Bronchial epithelial cell (primary cell): ENCODE results near the gene DMRTB1. TPM values are rescaled to one million over a fixed set of nuclear protein-coding genes. Genes with fewer than 3 reads are reported as not detected.
A peak's percentile ranks its signal among the peaks of the same experiment; 100 is the strongest.

Source experiments
- DNase-seq: peaks from one replicate; pipeline ENCODE4 v3.0.0-alpha.2; 2010; ENCODE audit warnings: low read depth
- FAIRE-seq: peaks from 2 replicates; lab custom pipeline; 2011; peaks lifted over from hg19 to GRCh38; lab: Jason Lieb, UNC
- H3K27me3 ChIP-seq: 2 replicates; pipeline ENCODE4 v1.5.1; 2011; ENCODE audit warnings: low read length; ENCODE audit not compliant: control insufficient read depth, insufficient read depth
- H3K36me3 ChIP-seq: 2 replicates; pipeline ENCODE4 v1.5.1; 2011; ENCODE audit warnings: low read length; ENCODE audit not compliant: control insufficient read depth, insufficient read depth
- H3K4me3 ChIP-seq: 2 replicates; pipeline ENCODE4 v1.5.1; 2011; ENCODE audit warnings: mild to moderate bottlenecking, low read depth, low read length, control low read depth
- total RNA-seq: library from RNA; depleted of rRNA; stranded (reverse); fragments of >200 nt; gene quantifications from 2 replicates; pipeline ENCODE4 v1.2.1, GENCODE V29; 2014
- TF ChIP-seq, protein P1 (sequence below): IDR thresholded peaks from 2 replicates; pipeline ENCODE4 v1.5.1; 2011; ENCODE audit warnings: mild to moderate bottlenecking, moderate library complexity, low read length, control low read depth, inconsistent platforms; ENCODE audit not compliant: insufficient read depth, severe bottlenecking

DMRTB1 gene
- total RNA-seq, 1 donor from 2014 or later = not detected

DNA sequence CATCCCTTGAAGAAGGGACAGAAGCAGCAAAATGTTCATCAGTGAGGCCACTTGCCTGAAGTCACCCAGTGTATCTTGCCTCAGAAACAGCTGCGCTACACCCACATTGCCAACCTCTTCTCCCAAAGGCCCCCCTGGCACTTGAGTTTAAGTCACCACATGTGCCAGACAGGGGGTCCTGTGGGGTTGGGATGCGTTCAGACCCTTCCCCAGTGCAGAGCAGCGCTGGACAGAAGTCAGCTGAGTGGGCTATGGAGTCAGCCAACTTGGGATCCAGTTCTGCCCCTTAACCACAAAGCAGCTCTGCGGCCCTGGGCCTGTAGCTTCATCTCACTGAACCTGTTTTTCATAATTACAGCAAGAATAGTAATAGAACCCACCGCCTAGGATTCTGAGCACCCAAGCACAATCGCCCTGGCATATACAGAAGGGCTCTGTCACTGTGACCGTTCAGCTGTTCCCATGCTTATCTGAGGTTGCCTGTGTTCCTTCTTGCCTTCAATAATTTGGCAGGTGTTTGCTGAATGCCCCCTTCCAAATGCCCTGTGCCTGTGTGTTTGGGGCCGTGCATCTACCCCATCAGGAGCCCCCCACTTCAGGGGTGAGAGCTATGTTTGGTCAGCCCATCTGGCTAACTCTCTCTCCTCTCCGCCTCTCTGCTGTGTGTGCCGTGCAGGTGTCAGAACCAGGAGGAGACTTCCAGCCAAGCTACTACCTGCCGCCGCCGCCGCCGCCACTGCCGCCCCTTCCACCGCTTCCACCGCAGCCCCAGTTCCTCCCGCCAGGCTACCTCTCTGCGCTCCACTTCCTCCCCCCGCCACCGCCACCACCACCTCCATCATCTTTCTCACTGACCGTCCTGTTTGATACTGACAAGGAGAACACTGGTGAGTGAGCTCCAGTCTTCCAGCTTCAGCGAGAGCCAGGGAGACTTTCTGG lies 5.0 kb downstream of the DMRTB1 start:
- TF ChIP-seq, protein P1, sequence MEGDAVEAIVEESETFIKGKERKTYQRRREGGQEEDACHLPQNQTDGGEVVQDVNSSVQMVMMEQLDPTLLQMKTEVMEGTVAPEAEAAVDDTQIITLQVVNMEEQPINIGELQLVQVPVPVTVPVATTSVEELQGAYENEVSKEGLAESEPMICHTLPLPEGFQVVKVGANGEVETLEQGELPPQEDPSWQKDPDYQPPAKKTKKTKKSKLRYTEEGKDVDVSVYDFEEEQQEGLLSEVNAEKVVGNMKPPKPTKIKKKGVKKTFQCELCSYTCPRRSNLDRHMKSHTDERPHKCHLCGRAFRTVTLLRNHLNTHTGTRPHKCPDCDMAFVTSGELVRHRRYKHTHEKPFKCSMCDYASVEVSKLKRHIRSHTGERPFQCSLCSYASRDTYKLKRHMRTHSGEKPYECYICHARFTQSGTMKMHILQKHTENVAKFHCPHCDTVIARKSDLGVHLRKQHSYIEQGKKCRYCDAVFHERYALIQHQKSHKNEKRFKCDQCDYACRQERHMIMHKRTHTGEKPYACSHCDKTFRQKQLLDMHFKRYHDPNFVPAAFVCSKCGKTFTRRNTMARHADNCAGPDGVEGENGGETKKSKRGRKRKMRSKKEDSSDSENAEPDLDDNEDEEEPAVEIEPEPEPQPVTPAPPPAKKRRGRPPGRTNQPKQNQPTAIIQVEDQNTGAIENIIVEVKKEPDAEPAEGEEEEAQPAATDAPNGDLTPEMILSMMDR = no peak
- DNase-seq (no peak), FAIRE-seq (peak; percentile 58)
- H3K27me3 ChIP-seq = peaks cover 3% of the 10 kb centered on the region
- H3K4me3 ChIP-seq = no peak overlapping the region
- H3K36me3 ChIP-seq = no peaks in the 10 kb centered on the region

DNA sequence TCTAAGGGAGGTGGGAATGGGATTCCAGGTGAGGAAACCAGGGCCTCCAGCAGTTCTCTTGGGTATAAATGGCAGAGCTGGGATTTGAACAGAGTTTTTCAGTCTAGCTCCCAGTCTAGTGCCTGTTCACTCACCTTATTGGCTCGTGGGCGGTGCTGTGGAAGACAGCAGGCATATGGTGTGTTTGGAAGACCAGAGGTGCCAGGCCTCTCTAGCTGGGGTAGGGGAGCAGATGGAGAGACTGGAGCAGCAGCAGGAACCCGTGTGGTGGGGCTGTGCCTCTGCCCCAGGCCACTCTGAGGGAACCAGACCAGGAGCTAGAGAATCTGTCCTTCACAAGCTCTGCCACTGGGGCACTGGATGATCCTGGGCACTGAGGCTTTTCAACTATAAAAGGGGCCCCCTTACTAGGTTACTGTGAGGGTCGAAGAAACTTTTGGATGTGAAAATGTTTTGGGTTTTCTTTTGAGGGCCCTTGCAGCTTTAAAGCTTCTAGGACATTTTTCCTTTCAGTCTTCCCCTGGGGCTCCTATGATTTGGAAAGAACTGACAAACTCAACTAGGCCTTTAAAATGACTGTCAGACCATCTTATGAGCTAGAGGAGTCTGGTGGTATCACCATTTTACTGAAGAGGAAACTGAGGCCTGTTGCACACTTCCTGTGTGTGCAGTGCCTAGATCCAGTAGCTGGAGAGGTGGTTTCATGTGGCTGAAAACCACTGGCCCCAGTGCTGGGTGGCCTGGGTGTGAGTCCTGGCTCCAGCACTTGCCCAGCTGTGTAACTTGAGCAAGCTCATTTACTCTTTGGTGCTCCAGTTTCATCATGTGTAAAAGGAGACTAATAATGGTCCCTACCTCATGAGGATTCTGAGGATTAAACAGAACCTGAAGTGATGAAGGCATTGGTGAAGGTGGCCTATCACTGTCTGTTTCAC lies 6.1 kb downstream of the DMRTB1 start:
- no peaks in the 10 kb centered on the region for H3K36me3 ChIP-seq
- TF ChIP-seq, protein P1 = no peak
- H3K4me3 ChIP-seq = no peak overlapping the region
- peaks cover 3% of the 10 kb centered on the region for H3K27me3 ChIP-seq
- no peak for DNase-seq
- FAIRE-seq = no peak

DNA sequence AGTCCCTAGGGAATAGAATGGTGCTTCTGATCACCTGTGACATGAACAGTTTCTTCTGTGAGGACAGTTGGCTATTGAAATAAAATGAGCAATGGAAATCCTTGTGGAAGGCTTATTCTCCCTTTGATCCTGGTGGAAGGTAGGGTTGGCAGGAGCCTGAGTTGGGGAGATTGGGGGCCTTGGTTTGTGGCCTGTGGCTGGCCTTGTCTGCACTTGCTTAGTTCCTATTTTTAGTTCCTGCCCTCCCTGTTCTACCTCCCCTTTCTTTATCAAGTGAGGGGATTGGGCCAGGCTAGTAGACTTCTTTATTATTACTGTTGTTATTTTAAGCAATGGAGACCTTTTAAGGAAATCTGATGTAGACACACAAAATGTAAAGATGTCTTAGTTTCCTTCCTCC lies 8.2 kb downstream of the DMRTB1 start:
- H3K27me3 ChIP-seq = peaks cover 3% of the 10 kb centered on the region
- no peak for FAIRE-seq
- TF ChIP-seq, protein P1 = no peak
- H3K36me3 ChIP-seq = no peaks in the 10 kb centered on the region
- DNase-seq = no peak
- H3K4me3 ChIP-seq = no peak overlapping the region

DNA sequence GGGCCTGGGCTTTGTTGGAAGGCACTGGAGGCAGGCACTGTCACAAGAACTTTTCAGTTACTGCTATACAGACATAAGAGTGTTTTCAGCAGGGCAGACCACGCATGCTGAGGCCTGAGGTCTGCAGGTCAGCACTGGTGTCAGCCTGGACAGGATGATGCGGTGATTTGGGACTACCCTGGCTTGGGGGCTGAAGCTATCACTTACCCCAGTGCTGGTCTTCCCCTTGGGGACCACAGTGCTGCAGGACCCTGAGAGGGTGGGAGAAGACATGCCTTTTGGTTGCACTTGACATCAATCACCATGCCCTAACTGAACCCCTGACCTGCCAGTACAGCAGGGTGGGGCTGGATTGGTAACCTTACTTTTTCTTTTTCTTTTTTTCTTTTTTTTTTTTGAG lies 9.2 kb downstream of the DMRTB1 start:
- Histone ChIP-seq H3K36me3 (no peaks in the 10 kb centered on the region), H3K27me3 (peaks cover 3% of the 10 kb centered on the region), H3K4me3 (no peak overlapping the region)
- FAIRE-seq (no peak), DNase-seq (no peak)
- TF ChIP-seq, protein P1 = no peak

DNA sequence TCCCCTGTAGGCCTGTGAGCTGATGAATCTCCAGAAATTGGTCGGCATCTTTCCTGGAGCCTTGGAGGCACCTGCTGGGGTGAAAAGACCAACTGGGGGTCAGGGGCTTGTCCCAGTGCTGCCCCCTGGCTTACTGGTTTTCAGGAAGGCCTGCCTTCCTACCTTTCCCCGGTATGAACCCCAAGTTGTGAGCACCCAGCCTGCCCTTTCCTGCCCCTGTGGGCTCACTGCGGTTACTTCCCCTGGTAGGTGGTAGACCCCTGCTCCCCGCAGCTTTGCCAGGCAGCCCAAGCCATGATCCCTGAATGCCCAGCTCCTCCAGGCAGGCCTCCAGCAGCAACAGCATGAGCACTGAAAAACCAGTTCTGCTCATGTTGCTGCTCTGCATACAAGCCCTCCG lies 10.2 kb downstream of the DMRTB1 start:
- no peak for DNase-seq
- FAIRE-seq = no peak
- TF ChIP-seq, protein P1 = no peak
- Histone ChIP-seq H3K4me3 (no peak overlapping the region), H3K27me3 (no peaks in the 10 kb centered on the region), H3K36me3 (no peaks in the 10 kb centered on the region)
